Activated CD4-positive, alpha-beta T cell treated with anti-CD3 and anti-CD28 coated beads for 48 hours (primary cell): ENCODE measurements around the gene RHOG.
"Not testable (repeated sequence)": the region's sequence is repeated elsewhere in the genome, so short reads cannot be mapped to it uniquely, and the experiment has no call there.

Source experiments
- DNase-seq: peaks from one replicate; pipeline ENCODE4 v3.0.0-alpha.2; 2020

The RHOG gene

GRCh38 chr11:3832816-3833215 is 7.9 kb downstream of the RHOG start:
- DNase-seq, result no peak

- DNase-seq, result peak; percentile 34
These were observed 9.2 kb downstream of the RHOG start for GRCh38 chr11:3831378-3832239.

GRCh38 chr11:3830730-3831129 is 10.0 kb downstream of the RHOG start:
- no peak for DNase-seq

- DNase-seq, result no peak
These were observed 10.7 kb downstream of the RHOG start for GRCh38 chr11:3830088-3830487.

GRCh38 chr11:3827434-3828186 is 13.1 kb downstream of the RHOG start:
- DNase-seq, result no peak

- DNase-seq, result no peak
These were observed 14.0 kb downstream of the RHOG start for GRCh38 chr11:3826721-3827120.

- no peak for DNase-seq
These were observed 15.1 kb downstream of the RHOG start for GRCh38 chr11:3825473-3826154.

GRCh38 chr11:3824714-3825472 is 15.9 kb downstream of the RHOG start:
- peak; percentile 89 for DNase-seq

GRCh38 chr11:3823762-3824506 is 16.8 kb downstream of the RHOG start:
- no peak for DNase-seq

GRCh38 chr11:3823303-3823702 is 17.5 kb downstream of the RHOG start:
- DNase-seq, result no peak

GRCh38 chr11:3822312-3822711 is 18.4 kb downstream of the RHOG start:
- no peak for DNase-seq

GRCh38 chr11:3820971-3821370 is 19.8 kb downstream of the RHOG start:
- no peak for DNase-seq

- no peak for DNase-seq
These were observed 23.5 kb downstream of the RHOG start for GRCh38 chr11:3817181-3817800.

- DNase-seq, result no peak
These were observed 24.1 kb downstream of the RHOG start for GRCh38 chr11:3816673-3817072.

- DNase-seq, result no peak
These were observed 24.9 kb downstream of the RHOG start for GRCh38 chr11:3815845-3816244.

- not testable (repeated sequence) for DNase-seq
These were observed 25.9 kb downstream of the RHOG start for GRCh38 chr11:3814832-3815231.

GRCh38 chr11:3810951-3811350 is 29.8 kb downstream of the RHOG start:
- DNase-seq, result no peak

GRCh38 chr11:3810446-3810845 is 30.3 kb downstream of the RHOG start:
- no peak for DNase-seq

- DNase-seq, result no peak
These were observed 31.2 kb downstream of the RHOG start for GRCh38 chr11:3809624-3809928.

- peak; percentile 59 for DNase-seq
These were observed 31.7 kb downstream of the RHOG start for GRCh38 chr11:3808861-3809623.
